ENCODE data around the gene HOXB3.

HOXB3 gene

DNA sequence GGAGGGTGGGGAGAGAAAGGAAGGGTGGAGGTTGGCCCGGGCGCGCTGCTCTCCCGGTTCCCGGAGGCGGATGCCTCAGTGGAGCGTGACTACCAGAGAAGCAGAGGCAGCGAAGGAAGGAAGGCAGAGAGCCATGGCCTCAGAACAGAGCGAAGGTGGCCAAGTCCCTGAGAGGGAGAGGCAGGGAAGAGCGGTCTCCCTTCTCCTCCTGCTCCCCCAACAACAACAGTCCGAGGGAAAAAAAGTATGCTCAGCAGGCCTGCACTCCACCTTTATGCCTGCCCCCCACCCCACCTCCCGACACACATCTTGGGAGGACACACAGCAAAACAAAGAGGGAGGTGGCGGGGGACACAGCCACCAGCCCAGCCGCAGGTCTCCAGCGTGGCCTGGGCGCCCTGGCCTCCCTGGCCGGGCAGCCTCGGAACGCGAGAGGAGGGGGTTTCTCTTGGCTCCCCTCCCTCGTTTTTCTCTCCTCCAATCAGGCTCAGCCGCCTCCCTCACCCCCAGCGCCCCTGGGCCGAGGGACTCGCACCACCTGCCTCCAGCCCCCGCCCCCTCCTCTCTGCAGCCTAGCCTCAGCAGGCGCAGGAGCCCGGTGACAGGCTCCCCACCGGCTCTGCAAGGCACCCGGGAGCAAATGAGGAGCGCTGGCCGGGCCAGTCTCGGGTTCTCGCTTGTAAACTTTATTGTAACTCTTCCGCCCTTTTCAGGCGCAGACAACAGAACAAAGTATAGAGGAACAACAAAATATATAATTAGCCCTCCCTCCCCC lies 21.8 kb upstream of the HOXB3 start:
- DNase-seq: no peak

DNA sequence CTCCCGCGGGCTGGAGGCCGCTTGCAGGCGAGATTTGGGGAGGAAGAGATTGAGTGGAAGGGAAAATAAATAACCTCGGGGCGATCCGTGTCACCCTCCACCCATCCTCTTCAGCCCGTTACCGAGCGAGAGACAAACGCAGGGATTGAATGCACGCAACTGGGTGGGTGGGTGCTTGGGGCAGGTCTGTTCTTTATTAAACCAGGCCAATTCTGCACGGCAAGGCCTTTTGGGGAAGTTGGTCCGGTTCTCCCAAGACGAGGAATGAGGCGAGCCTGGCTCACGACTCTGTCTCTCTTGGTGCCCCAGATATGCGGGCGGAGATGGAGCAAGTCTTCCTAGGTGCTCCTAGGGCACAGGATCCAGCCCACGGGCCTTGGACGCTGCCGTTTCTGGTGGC lies 21.2 kb upstream of the HOXB3 start:
- no peak for DNase-seq

DNA sequence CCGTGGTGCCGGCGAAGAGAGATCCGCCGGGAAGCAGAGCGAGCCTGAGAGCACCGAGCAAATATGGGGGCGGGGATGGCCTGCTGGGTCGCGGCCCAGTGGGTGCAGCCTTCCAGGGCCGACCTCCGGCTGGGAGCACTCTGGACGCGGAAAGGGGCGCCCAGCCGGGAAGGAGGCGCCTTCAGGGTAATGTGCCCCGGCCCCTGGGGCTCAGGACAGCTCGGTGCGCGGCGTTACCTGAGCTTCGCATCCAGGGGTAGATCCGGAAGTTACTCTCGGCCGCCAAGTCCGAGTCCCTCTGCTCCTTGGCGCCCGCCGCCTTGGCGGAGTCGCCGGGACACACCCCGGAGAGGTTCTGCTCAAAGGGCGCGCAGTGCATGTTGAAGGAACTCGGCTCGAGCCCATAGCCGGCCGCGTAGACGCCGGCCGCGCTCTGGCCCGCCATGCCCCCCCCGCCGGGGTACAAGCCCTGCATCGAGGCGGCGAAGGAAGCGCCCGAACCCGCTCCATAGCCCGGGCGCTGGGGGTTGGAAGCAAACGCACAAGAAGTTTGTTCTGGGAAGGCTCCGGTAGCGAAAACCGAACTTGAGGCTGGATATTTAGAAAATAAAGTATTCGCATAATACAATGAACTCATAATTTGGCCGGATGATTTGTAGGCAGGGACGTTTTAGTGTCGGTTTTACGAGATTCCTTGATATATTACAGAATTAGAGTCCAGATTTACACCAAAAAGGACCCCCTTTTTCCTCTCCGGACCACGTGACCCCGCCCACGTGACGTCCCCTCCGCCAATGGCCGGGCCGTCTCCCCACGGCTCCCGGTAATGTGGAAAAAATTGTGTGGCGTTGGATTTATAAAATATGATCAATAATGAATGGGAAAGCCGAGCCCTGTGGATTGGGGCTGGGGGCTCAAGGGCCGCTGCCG lies 20.5 kb upstream of the HOXB3 start, which contains the start of gene HOXB7:
HOXB7 (minus strand) TSS at position 736 of the 930 bp plus-strand sequence; CDS start at position 637, 99 bp downstream.
- DNase-seq: peak; percentile 64

DNA sequence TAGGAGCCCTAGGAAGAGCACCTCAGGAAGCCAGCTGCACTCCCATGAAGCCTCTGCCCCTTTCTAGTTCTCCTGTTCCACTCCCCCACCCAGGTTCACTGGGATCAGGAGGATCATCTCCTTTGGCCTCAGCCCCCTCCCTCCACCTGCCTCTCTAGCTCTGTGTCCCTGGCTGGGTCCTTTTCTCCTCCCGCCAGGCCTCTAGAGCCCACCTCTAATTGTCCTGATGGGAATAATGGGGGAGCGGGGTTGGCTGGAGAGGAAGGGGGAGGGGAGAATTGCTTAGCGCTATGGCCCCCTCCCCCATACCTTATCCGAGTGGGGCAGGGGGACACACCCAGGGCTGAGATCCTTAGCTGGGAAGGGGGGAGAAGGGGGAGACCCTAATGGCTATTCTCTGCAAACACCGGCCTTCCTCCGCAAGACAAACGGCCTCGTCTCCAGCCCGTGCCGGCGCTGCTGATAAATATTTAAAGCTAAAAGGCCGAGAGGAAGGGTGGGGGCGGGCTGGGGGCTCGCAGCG lies 19.8 kb upstream of the HOXB3 start:
- DNase-seq: no peak

DNA sequence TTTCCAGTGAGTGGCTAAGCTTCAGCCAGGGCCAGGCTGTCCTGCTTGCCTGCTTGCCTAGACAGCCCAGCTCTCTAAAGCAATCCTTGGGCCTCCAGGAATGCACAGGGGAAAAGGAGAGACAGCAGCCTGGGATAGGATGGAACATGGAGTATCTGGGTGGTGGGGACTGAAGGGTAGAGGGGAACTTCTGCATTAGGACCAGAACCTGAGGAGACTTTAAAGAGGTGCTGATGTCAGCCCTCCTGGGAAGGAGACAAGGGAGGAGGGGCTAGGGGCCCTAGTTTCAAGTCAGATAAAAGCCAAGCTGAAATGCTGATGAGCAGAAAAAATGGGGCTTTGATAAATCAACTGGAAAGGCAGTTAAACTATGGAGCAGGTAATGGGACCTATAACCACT lies 19.0 kb upstream of the HOXB3 start:
- DNase-seq: no peak

DNA sequence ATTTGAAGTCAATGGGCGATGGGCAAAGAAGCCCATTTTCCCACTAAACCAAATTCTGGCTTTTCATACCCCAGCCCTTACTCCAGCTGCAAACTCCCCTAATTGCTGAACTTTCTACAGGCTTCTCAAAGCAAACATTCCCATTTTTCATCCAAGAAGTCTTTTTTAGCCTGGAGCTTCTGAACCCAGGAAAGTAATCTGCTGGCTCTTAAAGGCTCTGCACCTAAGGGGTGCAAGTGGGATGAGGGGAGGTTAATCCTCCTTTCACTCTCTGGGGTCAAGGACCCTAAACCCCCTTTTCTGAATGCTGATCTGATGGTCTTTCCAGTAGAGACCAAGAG lies 18.4 kb upstream of the HOXB3 start:
- DNase-seq: no peak

DNA sequence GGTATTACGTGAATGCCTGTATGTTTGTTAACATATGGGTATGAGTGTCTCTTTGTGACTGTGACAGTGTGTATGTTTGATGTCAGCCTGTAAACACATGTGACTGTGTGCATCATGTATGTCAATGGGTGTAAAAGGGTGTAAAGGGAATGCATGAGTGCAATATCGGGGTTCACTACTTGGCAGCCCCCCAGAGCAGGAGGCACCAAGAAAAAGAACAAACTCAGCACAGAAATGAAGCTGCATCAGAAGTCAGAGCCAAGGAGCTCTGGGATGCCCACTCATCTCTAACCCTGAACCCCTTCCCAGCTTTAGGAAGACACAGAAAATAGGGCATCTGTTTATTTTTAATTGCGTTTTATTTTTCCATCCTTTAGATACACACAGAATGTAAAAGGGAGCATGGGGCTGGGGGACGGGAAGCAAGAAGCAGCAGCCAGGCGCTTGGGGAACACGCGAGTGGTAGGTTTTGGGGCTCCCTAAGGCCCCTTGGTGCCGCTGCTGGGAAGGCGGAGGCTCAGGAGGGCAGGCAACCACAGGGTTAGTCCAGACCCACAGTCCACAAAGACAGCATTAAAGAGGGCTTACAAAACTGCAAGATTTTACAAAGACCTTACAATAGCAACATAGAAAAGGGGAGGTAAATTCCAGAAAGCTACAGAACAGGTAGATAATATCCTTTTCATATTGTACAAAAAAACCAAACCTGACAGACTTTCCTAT lies 17.0 kb upstream of the HOXB3 start:
- DNase-seq: no peak

DNA sequence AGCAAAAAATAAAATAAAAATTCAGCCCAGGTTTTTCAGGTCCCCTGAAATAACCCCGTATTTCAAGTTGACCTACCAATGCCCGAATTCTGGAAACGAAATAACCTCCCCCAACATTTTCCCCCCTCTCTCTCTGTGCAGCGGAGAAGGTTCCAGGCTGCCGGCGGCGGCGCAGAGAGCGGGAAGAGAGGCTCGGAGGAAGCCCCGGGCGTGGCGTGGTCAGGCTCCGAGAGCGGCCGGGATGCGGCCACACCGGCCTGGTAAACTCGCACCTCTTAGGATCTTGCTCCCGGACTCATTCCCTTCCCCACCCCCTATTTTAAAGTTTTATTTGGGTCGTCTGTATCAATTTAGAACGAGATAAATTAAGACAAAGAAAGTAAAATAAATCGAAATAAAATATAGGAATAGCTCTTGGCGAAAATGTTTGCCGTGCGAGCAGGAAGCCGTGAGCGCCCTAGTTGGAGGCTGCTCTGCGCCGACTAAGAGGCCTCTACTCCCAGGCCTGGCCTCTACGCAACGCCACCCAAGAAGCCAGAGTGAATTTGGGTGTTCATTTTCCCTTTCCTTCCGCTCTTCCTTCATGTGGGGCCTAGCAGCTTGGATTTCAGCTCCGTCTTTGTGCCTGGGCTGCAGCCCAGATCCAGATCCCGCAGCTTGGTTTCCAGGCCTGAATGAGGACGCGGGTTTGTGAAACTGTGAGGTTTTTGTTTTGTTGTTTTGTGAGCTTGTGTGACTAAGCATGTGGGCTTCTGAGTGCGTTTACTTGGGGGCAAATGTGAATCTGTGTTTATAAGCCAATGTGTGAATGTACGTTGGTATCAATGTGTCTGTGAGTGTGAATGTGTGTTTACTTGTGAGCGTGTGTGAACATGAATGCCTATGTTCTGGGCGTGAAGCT lies 16.2 kb upstream of the HOXB3 start:
- no peak for DNase-seq

DNA sequence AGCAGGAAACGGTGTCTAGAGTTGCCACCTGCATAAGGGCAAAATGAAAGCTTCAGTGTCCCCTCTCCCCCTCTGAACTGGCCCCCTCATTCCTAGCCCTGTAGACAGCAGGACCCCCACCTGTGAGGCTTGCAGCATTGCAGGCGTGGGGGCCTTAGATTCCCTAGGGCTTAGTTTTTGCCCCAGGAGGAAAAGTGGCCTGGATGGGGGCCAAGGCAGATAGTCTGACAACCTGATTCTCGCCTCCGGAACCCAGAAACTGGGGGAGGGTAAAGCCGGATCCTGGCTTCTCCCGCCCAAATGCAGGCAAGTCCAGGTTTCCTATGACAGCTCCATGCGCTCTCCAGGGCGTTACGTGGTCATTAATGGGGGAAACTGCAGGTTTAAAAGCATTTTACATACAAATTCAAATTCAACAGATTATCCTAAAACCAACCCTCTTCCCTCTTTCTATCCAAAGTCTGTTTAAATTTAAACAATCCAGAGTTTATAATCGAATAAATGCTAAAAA lies 15.4 kb upstream of the HOXB3 start:
- no peak for DNase-seq

DNA sequence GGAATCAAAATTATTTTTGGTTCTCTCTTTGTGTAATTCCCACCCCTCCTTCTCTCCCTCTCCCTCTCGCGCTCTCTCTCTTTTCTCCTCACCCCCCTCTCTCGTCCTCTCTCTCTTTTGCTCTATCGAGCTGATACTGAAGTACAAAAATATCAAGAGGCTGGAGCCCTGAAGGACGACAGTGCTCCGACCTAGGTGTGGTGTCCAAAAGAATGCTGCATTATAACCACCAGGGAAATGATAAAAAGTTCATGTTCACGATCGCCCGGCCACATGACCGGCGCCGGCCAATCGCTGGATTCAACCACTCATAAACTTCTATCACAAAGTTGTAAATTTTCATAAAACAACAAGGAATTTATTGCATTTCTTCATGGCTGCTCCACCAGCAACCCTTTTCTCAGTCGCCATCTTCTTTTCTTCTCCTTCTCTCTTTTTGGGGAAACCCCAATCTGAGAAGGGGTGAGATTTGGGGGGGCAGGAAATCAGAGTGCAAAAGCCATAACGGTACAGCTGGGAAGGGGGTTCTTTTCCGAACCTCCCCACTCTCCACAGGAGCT lies 14.8 kb upstream of the HOXB3 start, which contains the start of gene HOXB6:
HOXB6 (minus strand) TSS at position 217 of the 560 bp plus-strand sequence. CDS start 6,836 bp downstream, outside the sequence.
- no peak for DNase-seq

DNA sequence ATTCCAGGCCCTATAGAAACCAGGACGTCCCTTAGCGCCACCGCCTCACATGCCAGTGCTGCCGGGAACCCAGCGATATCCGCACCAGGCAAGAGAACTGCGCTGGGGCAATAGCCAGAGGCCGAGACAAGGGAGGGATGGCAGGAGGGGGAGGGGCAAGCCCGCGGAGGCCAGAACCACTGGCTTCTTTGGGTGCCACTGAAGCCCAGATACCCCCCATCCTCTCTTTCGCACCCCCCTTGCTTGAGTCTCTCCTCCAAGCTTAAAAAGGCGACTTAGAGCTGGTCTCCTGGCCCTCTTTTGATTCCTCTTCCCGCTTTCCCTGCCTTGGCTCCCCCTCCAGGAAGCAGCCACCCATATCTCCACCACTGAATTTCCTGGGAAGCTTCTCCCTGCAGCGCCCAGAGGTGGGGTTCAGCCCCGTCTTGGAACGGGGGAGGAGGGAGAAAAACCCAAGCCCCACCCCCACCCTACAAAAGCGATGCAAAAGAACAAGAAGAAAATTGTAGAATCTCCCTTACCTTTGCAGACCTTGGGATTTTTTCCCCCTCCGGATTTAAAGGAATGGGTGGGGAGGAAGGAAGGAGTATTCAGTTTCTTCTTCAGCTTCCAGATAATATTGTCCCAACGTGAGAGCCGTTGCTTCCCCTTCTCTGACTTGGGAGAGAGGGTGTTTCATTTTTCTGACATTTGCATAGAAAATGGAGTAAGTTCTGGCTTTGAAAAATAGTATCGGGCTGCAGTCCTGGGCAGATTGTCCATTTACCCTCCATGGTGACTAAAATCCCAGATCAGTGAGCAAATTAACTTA lies 14.1 kb upstream of the HOXB3 start:
- no peak for DNase-seq

DNA sequence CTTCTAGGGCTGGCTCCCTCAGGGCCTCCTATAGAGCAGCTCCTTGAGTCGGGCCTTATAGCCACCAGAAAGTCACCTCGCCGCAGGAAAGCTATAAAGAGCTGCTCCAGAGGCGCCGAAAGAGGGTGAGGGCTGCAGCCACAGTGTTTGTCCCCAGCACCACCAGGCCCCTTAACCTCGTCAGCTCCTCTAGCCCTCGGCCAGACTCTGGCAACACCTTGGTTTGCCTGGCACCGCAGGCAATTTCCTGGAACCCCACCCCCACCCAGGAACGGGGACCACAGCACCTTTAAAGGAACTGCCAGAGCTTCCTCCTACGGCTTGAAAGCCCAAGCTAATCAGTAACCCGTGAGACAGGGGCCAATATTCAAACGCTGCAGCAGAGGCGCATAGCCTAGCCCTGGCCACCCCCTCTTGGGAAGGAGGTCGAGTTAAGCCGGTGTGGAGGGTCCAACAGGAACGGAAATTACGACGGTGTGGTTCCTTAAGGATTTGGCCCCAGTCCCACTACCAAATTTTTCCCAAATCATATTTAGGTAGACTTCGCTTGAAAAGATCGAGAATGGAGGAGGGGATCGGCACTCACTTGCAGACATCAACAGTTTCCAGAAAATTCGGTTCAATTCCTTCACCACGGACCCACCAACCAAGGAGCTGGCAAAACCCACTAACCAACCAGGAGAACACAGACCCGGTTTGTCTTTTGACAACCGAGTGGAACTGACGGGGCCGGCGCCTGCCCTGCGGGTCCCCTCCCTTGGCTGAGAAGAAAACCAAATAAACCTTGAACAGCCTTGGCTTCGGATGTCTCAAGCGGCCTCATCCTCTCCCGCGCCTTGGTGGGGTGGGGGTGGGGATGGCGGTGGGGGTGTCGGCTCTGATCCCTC lies 11.7 kb upstream of the HOXB3 start:
- no peak for DNase-seq

DNA sequence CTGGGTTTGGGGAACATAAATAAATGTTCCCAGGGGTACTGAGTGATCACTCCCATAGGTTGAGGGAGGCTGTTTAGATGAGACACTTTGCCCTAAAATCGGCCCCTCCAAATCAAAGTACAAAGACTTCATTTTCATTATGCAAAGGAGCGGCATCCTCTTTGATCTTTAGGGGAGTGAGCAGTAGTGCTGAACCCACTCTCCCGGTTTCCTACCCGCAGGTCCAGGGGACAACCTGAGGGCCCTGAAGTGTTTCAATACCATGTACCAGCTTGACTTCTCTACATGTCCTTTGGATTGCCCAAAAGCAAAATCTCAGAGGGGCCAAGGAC lies 11.1 kb upstream of the HOXB3 start:
- DNase-seq: no peak

DNA sequence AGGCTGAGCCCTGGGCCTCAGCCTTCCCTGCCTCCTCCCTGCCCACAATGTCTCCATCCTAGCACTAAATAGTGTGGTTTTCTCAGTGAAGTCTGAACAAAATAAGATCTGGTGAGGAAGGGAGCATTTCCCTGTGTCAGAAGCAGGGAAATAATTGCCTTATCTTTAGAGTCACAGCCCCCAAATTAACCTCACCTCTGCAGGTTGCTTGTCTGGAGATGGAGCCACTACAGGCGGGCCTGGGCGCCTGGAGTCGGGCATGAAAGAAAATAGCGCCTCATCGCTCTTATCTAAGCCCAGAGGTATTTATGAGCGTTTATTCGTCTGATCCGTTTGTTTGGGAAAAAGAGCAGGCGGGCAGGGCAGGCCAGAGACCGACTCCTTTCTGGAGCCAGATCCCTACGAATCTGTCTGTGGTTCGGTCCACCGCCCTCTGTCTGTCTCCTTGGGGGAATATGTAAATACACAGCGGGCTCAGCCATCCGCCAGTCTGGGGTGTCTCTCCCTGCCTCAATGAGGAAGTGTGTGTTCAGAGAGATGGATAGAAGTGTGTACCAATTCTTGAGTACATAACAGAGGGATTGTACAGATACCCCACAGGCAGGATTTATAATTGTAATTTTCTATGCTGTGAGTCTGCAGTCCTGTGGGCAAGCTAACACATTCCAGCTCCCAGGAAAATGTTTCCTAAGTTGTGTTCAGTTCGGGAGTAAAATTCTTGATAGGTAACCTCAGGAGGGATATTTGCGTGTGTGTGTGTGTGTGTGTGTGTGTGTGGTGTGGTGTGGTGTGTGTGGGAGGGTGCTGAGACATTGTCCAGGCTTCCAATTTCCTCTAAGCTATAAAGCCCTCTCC lies 10.4 kb upstream of the HOXB3 start:
- DNase-seq: no peak

DNA sequence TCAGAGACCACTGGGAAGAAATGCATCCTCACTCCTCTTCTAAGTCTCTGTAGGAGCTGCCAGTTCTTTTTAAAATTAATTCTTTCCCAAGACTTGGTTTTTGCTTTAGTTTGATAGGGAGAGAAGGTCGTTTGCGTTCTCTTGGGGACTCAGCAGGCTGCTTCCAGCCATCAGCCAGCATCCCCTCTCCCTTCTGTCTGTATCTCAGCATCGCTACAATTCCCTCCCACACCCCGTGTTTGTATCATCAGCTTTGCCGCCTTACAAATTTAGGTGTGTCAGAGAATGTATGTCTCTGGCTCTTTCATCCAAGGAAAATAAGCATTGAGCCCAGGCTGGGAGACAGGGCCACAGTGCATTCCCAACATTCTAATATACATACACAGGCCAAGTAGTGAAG lies 9.3 kb upstream of the HOXB3 start:
- no peak for DNase-seq

DNA sequence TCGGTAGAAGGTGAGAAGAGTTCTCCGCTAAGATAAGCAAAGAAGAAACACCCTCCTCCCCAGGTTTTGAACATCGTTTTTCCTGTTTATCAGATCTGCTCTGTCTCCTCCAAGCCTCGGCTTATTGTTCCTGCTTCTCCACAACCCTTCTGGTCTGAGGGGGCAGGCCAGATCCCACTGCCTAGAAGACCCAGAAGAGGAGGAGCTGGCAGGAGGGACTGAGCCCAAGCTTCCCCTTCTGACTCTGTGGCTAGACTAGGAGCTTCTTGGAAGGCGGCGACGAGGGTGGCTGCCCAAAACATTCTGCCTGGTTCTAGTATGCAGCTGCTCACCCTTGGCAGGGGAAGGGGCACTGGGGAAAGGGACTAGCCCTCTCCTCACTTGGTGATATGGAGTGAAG lies 8.7 kb upstream of the HOXB3 start:
- DNase-seq: no peak

DNA sequence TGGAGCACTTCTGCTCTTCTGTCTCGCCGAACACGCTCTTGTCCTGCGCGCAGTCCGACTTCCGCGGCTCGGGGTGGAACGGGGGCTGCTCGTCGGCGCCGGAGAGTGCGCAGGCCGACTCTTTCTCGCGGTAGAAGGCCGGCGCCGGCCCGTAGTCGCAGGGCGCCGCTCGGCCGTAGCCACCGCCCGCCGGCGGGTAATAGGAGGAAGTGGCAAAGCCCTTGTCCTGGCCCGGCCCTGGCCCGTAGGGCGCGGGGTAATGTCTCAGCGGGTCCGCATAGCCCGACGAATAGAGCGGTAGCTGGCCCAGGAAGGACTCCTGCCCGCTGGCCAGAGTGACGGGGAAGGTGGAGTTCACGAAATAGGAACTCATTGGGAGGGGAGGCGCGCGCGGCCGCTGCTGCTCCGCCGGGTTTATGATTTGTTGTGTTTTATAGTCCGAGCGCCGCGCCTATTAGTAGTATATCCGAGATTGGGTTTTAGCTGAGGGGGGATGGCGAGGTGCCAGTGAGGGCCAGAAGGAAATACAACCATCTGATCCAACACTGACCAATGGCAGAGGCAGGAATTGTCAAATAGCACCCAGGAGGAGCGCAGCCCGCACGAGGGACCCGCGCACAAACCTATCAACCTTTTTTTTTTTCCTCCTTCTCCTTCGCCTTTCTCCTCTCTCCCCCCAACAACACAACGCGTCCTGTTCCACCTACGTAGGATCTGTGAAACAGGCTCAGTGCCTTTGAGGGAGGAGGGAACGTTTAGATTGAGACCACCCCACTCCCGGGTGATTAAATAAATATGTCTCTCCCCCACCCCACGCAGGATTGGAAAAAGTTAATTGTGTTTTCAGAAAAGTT lies 8.0 kb upstream of the HOXB3 start:
- peak; percentile 16 for DNase-seq

DNA sequence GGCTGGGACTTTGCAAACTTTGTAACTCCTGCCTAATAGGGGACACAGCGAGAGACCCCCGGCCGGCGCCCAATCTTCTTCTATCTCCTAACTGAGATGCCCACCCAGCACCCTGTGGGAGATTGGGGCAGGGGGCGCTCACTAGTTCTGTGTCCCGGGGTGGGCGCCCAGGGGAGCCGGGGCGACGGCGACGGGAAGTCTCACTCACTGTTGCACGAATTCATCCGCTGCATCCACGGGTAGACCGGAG lies 7.4 kb upstream of the HOXB3 start:
- DNase-seq: no peak
